ENCODE data around the gene RIN3. TPM values are rescaled to one million over a fixed set of nuclear protein-coding genes. Genes with fewer than 3 reads are reported as not detected.

The RIN3 gene
- total RNA-seq, 3 donors from 2014 or later (not counting 1 experiment from before 2014, with no cell fraction given) = 248 to 289 (median 282) TPM

DNA sequence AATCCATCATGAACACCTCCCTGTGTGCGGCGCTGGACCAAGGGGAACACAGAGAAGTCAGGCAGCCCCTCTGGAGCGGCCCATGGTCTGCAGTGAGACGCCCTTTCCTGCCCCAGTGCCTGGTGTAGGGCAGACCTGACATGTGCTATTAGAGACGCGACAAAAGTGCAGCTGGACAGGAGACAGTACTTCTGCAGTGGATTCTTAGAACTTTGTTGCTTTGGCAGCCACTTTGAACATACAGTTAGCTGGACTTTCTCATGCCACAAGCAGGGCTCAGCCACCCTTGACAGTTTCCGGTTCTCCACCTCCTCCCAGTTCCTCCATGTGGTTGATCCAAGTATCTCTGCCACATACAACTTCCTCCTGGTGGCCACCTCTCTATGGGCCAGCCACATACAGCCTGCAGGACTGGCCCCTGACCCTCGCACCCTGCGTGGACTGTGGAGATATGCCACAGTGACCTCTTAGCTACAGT lies 188.9 kb downstream of the RIN3 start:
- Mint-ChIP-seq H3K27me3 (ENCODE audit: low read depth in 2 of 2) (peaks cover 18 to 20% of the 10 kb centered on the region in 2 donors), H3K27ac (no peak overlapping the region), H3K4me1 (peaks cover 26 to 28% of the 10 kb centered on the region in 2 donors), H3K36me3 (no peaks in the 10 kb centered on the region), H3K4me3 (no peak overlapping the region), H3K9me3 (no peaks in the 10 kb centered on the region)
- Histone ChIP-seq H3K36me3 (ENCODE audit: control insufficient read depth, insufficient read depth, low read length) (no peaks in the 10 kb centered on the region), H3K4me3 (ENCODE audit: low read length) (no peak overlapping the region), H3K27me3 (ENCODE audit: control insufficient read depth, insufficient read depth, low read length) (no peaks in the 10 kb centered on the region), H3K4me1 (ENCODE audit: control insufficient read depth, insufficient read depth, low read length) (peaks cover 24% of the 10 kb centered on the region), H3K27ac (ENCODE audit: low read length) (no peak overlapping the region), H3K9me3 (ENCODE audit: control insufficient read depth, insufficient read depth, low read length) (no peaks in the 10 kb centered on the region)
- intact Hi-C loops (cut with micrococcal nuclease) = no loop called here
- no peak for DNase-seq
- TF ChIP-seq, protein P1, sequence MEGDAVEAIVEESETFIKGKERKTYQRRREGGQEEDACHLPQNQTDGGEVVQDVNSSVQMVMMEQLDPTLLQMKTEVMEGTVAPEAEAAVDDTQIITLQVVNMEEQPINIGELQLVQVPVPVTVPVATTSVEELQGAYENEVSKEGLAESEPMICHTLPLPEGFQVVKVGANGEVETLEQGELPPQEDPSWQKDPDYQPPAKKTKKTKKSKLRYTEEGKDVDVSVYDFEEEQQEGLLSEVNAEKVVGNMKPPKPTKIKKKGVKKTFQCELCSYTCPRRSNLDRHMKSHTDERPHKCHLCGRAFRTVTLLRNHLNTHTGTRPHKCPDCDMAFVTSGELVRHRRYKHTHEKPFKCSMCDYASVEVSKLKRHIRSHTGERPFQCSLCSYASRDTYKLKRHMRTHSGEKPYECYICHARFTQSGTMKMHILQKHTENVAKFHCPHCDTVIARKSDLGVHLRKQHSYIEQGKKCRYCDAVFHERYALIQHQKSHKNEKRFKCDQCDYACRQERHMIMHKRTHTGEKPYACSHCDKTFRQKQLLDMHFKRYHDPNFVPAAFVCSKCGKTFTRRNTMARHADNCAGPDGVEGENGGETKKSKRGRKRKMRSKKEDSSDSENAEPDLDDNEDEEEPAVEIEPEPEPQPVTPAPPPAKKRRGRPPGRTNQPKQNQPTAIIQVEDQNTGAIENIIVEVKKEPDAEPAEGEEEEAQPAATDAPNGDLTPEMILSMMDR (IDR thresholded peaks at IDR 0.05) = no peak
- 67% methylated on average over 9 of the region's 9 CpGs for WGBS (ENCODE audit: insufficient coverage)
- no peak for ATAC-seq

DNA sequence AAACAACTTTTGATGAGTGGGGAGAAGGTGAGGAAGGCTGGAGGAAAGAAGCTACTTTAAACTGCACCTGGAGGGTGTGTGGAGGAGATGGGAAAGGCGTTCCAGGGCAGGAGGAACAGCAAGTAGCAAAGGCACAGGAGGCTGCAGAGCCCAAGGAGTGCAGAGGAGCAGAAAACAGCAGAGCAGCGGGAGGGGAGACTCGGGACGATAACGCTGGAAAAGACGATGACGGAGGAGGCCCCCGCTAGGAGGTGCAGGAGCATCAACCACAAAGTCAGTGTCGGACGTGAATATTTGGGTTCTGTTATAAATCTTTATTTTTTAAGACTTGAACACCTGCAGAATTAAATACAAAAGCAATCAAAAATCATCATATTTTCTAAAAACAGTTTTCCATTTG lies 189.9 kb downstream of the RIN3 start:
- Histone ChIP-seq H3K36me3 (ENCODE audit: control insufficient read depth, insufficient read depth, low read length) (no peaks in the 10 kb centered on the region), H3K27ac (ENCODE audit: low read length) (no peak overlapping the region), H3K4me3 (ENCODE audit: low read length) (no peak overlapping the region), H3K9me3 (ENCODE audit: control insufficient read depth, insufficient read depth, low read length) (no peaks in the 10 kb centered on the region), H3K27me3 (ENCODE audit: control insufficient read depth, insufficient read depth, low read length) (no peaks in the 10 kb centered on the region), H3K4me1 (ENCODE audit: control insufficient read depth, insufficient read depth, low read length) (peaks cover 24% of the 10 kb centered on the region)
- Mint-ChIP-seq H3K27me3 (ENCODE audit: low read depth in 2 of 2) (peaks cover 18 to 20% of the 10 kb centered on the region in 2 donors), H3K4me1 (peaks cover 24 to 28% of the 10 kb centered on the region in 2 donors), H3K4me3 (no peak overlapping the region), H3K9me3 (no peaks in the 10 kb centered on the region), H3K27ac (no peak overlapping the region), H3K36me3 (no peaks in the 10 kb centered on the region)
- intact Hi-C loops (cut with micrococcal nuclease) = no loop called here
- TF ChIP-seq, protein P1 (IDR thresholded peaks at IDR 0.05) = no peak
- ATAC-seq = no peak
- no peak for DNase-seq
- 91% methylated on average over 10 of the region's 10 CpGs for WGBS (ENCODE audit: insufficient coverage)

DNA sequence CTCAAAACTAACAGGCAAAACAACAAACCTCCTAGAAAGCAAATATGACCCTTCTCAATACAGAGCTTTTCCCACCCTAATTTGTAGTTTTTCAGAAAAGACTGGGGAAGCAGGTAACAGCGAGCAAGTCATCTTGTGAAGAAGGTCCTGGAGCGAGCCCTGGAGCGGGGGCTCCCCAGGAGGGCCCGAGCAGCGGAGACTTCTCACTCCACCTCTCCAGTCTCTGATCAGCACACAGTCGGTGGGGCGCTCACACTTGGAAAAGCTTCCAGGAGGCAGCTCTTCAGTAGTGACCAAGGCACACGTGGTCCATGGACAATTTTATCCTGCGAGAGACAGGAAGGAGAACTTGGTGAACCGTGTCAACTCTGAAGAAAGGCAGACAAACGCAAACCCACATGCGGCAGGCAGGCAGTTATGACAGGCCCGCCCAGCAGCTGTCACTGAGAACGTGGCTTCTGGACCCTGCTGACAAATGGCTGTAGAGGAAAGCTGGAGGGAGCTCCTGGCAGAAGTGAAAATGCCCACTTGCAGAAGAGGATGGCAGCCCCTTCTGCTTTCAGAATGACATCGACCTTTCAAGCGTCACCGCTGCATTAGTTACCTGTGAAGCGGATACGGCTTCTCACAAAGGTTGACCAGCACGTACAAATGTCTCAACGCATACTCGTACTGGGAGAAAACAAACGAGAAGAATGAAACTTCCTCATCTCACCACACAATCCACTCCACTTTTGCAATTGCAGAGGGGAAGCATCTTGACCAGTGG lies 190.6 kb downstream of the RIN3 start:
- TF ChIP-seq, protein P1 (IDR thresholded peaks at IDR 0.05) = no peak
- ATAC-seq (peak; percentile 79 to 80 (median 80)), DNase-seq (no peak)
- peaks cover 24 to 28% of the 10 kb centered on the region in 2 donors for H3K4me1 Mint-ChIP-seq
- 36% methylated on average over 23 of the region's 23 CpGs for WGBS (ENCODE audit: insufficient coverage)
- H3K27me3 Mint-ChIP-seq (ENCODE audit: low read depth in 2 of 2) = peaks cover 18 to 20% of the 10 kb centered on the region in 2 donors
- no peaks in the 10 kb centered on the region for H3K9me3 Mint-ChIP-seq
- H3K27ac Mint-ChIP-seq = no peak overlapping the region
- H3K4me3 ChIP-seq (ENCODE audit: low read length) = no peak overlapping the region
- H3K27ac ChIP-seq (ENCODE audit: low read length) = peak overlapping the region; percentile 43
- no peaks in the 10 kb centered on the region for H3K36me3 Mint-ChIP-seq
- H3K36me3 ChIP-seq (ENCODE audit: control insufficient read depth, insufficient read depth, low read length) = no peaks in the 10 kb centered on the region
- no peaks in the 10 kb centered on the region for H3K9me3 ChIP-seq (ENCODE audit: control insufficient read depth, insufficient read depth, low read length)
- H3K4me3 Mint-ChIP-seq = peak overlapping the region; percentile 17
- H3K4me1 ChIP-seq (ENCODE audit: control insufficient read depth, insufficient read depth, low read length) = peaks cover 24% of the 10 kb centered on the region
- no peaks in the 10 kb centered on the region for H3K27me3 ChIP-seq (ENCODE audit: control insufficient read depth, insufficient read depth, low read length)
- intact Hi-C loops (cut with micrococcal nuclease) = no loop called here
